ENCODE measurements around the gene ING3. TPM values are rescaled to one million over a fixed set of nuclear protein-coding genes. Genes with fewer than 3 reads are reported as not detected.
A peak's percentile ranks its signal among the peaks of the same experiment; 100 is the strongest.

The ING3 gene
- total and polyA plus RNA-seq, 9 of the 15 experiments (the other 6 are each of a cell fraction or from before 2014, with no cell fraction given): 22.8 to 233 (median 50.4) TPM

- TF ChIP-seq PBX2 (CRISPR knock-in tag; IDR thresholded peaks at IDR 0.05; ENCODE audit: low read depth) (peak; percentile 97), PBX2 (tag; conservative IDR thresholded peaks at IDR 0.05; ENCODE audit: low read depth) (peak; percentile 99), ZNF175 (CRISPR knock-in tag; IDR thresholded peaks at IDR 0.05; ENCODE audit: low read depth) (peak; percentile 93), PHF8 (IDR thresholded peaks at IDR 0.05; ENCODE audit: borderline replicate concordance, low read length) (peak; percentile 94; the same call in 1 of the 2 replicates), XRCC5 (IDR thresholded peaks at IDR 0.05; ENCODE audit: low read depth, low read length) (peak; percentile 65; the same call in 1 of the 2 replicates), ZNF354B (CRISPR knock-in tag; IDR thresholded peaks at IDR 0.05) (no peak), MED1 (CRISPR knock-in tag; IDR thresholded peaks at IDR 0.05; ENCODE audit: borderline replicate concordance) (no peak), CTCF (IDR thresholded peaks at IDR 0.05 in 2 of 3, conservative IDR thresholded peaks at IDR 0.05 in 1 of 3; ENCODE audit: insufficient read depth in 2 of 3, low read depth in 1 of 3, low read length in 3 of 3) (no peak), ELK1 (CRISPR knock-in tag; IDR thresholded peaks at IDR 0.05) (no peak), RAD21 (CRISPR knock-in tag; conservative IDR thresholded peaks at IDR 0.05 in 1 of 2, IDR thresholded peaks at IDR 0.05 in 1 of 2) (no peak; a peak in 1 of 4 replicates), YY1 (IDR thresholded peaks at IDR 0.05; ENCODE audit: borderline replicate concordance in 1 of 3, control insufficient read depth in 1 of 3, extremely low read depth in 1 of 3, insufficient read depth in 3 of 3, insufficient read length in 1 of 3, insufficient replicate concordance in 2 of 3, low read depth in 1 of 3, low read length in 2 of 3) (peak; percentile 66 to 93 (median 91)), ETS1 (conservative IDR thresholded peaks at IDR 0.05; ENCODE audit: control insufficient read depth, low read depth, low read length) (peak; percentile 91; the same call in 1 of the 2 replicates), GATA2 (CRISPR knock-in tag; IDR thresholded peaks at IDR 0.05) (no peak), MTA1 (IDR thresholded peaks at IDR 0.05; ENCODE audit: borderline replicate concordance) (no peak), POLR2AphosphoS5 (IDR thresholded peaks at IDR 0.05; ENCODE audit: control insufficient read depth, insufficient read depth, low read depth, low read length) (peak; percentile 47; the same call in 1 of the 2 replicates)
- TF ChIP-seq, protein P1, sequence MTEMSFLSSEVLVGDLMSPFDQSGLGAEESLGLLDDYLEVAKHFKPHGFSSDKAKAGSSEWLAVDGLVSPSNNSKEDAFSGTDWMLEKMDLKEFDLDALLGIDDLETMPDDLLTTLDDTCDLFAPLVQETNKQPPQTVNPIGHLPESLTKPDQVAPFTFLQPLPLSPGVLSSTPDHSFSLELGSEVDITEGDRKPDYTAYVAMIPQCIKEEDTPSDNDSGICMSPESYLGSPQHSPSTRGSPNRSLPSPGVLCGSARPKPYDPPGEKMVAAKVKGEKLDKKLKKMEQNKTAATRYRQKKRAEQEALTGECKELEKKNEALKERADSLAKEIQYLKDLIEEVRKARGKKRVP (CRISPR knock-in tag; IDR thresholded peaks at IDR 0.05): no peak
These were observed at the start of gene ING3 (continued) for GRCh38 chr7:120950539-120951308.
